ENCODE measurements around the gene GUK1. TPM values are rescaled to one million over a fixed set of nuclear protein-coding genes. Genes with fewer than 3 reads are reported as not detected.

Gene GUK1
- total and polyA plus RNA-seq, 2 of the 8 experiments (the other 6 are each of a cell fraction or from before 2014, with no cell fraction given) = 68.5 to 183 TPM

- ChIA-PET CTCF (ENCODE audit: partially characterized antibody) (interaction anchor here (0.6 to 0.8 kb wide), 2 partner anchors 34 to 153 kb away, joined by 3 to 4 read pairs; no protein-coding TSS in a partner anchor), POLR2A (ENCODE audit: partially characterized antibody) (interaction anchor here (1.1 to 2.0 kb wide), 2 partner anchors 10 to 57 kb away, joined by 3 to 10 read pairs; partner anchors contain the start of gene IBA57)
- H4K8ac ChIP-seq (ENCODE audit: extremely low read depth, insufficient read depth, low read length) = peak overlapping the region; percentile 25; the same call in 1 of the 2 replicates
- WGBS, 2 experiments (ENCODE audit: extremely low coverage in 1 of 2, insufficient coverage in 1 of 2, insufficient read length in 1 of 2, insufficient replicate concordance in 2 of 2, low coverage in 1 of 2, low lambda C conversion rate in 2 of 2, missing lambda C conversion rate in 1 of 2) = 79% methylated on average over 9 of the region's 9 CpGs; no CpG with 5 or more reads in 1 of the 2 experiments
- no peak overlapping the region for H3K9ac ChIP-seq (replicated peaks in 1 of 4; ENCODE audit: extremely low read depth in 1 of 4, low read depth in 3 of 4, low read length in 3 of 4)
- H3K27ac ChIP-seq (ENCODE audit: low read depth, low read length) = no peak overlapping the region
- H2BK12ac ChIP-seq (ENCODE audit: low read depth, low read length) = no peak overlapping the region
- H3K9me3 ChIP-seq (ENCODE audit: insufficient read depth in 2 of 2, low read depth in 1 of 2, low read length in 1 of 2) = no peaks in the 10 kb centered on the region
- H3K4ac ChIP-seq (replicated peaks; ENCODE audit: insufficient read length, low read depth, low read length) = no peak overlapping the region
- no peaks in the 10 kb centered on the region for H3K23me2 ChIP-seq (ENCODE audit: low read depth, low read length)
- H3K4me2 ChIP-seq (ENCODE audit: insufficient read depth in 1 of 2, low read depth in 2 of 2, low read length in 2 of 2) = no peak overlapping the region
- no peak overlapping the region for H3K14ac ChIP-seq (ENCODE audit: insufficient read length)
- H3K4me3 ChIP-seq (ENCODE audit: extremely low read depth in 1 of 4, insufficient read depth in 2 of 4, low read depth in 3 of 4, low read length in 4 of 4) = no peak overlapping the region
- no peak overlapping the region for H3K18ac ChIP-seq (ENCODE audit: extremely low read depth, low read length)
- H2BK20ac ChIP-seq (ENCODE audit: low read length) = no peak overlapping the region
- H2BK15ac ChIP-seq (ENCODE audit: low read length) = no peak overlapping the region
- no peak overlapping the region for H4K91ac ChIP-seq (replicated peaks; ENCODE audit: insufficient read length, low read length)
- no peaks in the 10 kb centered on the region; a peak in 1 of 7 replicates for H3K4me1 ChIP-seq (replicated peaks in 1 of 4; ENCODE audit: control insufficient read depth in 3 of 4, insufficient read depth in 4 of 4, low read length in 3 of 4)
- 0 out of 2 replicates have a peak, but pooled peaks cover 2% of the 10 kb centered on the region for H3K79me1 ChIP-seq (ENCODE audit: low read depth, low read length)
- no peak overlapping the region for H2AFZ ChIP-seq (ENCODE audit: low read length)
- peaks cover 0 to 5% (median 0%) of the 10 kb centered on the region in 4 experiments; a peak in 4 of 7 replicates for H3K27me3 ChIP-seq (replicated peaks in 1 of 4; ENCODE audit: control insufficient read depth in 3 of 4, extremely low read depth in 1 of 4, insufficient read depth in 3 of 4, low read length in 3 of 4)
- H3K23ac ChIP-seq (ENCODE audit: insufficient read length) = no peak overlapping the region
- H3K36me3 ChIP-seq (ENCODE audit: control insufficient read depth in 2 of 4, insufficient read depth in 4 of 4, low read length in 3 of 4) = no peaks in the 10 kb centered on the region
- H2BK5ac ChIP-seq (ENCODE audit: low read depth, low read length) = no peak overlapping the region
- no peak overlapping the region for H4K5ac ChIP-seq (ENCODE audit: insufficient read length, low read depth, low read length)
- DNase-seq (ENCODE audit: low read depth in 1 of 2, low spot score in 2 of 2) = no peak
- peaks cover 1 to 4% of the 10 kb centered on the region in 2 experiments for H4K20me1 ChIP-seq (replicated peaks in 1 of 2; ENCODE audit: control insufficient read depth in 1 of 2, insufficient read depth in 2 of 2, low read length in 2 of 2)
- no peak overlapping the region for H3K56ac ChIP-seq (replicated peaks; ENCODE audit: insufficient read length, low read depth, low read length)
- no peak for TF ChIP-seq KDM5A (IDR thresholded peaks at IDR 0.05; ENCODE audit: low read length)
- TF ChIP-seq CEBPB (IDR thresholded peaks at IDR 0.05; ENCODE audit: low read depth, low read length) = no peak
- TF ChIP-seq KDM4A (IDR thresholded peaks at IDR 0.05; ENCODE audit: low read depth, low read length, severe bottlenecking) = no peak
- TF ChIP-seq SIX5 (IDR thresholded peaks at IDR 0.05; ENCODE audit: low read depth, low read length) = no peak
- TF ChIP-seq POU5F1 (IDR thresholded peaks at IDR 0.05; ENCODE audit: low read depth, low read length) = no peak
- no peak for TF ChIP-seq SP1 (IDR thresholded peaks at IDR 0.05; ENCODE audit: low read depth, low read length)
- no peak for TF ChIP-seq RXRA (IDR thresholded peaks at IDR 0.05; ENCODE audit: insufficient read depth, low read depth, low read length)
- no peak for TF ChIP-seq RNF2 (IDR thresholded peaks at IDR 0.05; ENCODE audit: borderline replicate concordance, low read depth, low read length, missing control alignments, poor library complexity, severe bottlenecking)
- TF ChIP-seq POLR2A (IDR thresholded peaks at IDR 0.05; ENCODE audit: control extremely low read depth in 1 of 2, low read depth in 2 of 2, low read length in 2 of 2) = no peak
- no peak for TF ChIP-seq HDAC6 (IDR thresholded peaks at IDR 0.05; ENCODE audit: low read depth, low read length)
- TF ChIP-seq ZNF274 (IDR thresholded peaks at IDR 0.05; ENCODE audit: borderline replicate concordance, extremely low read depth, low read length) = no peak
- no peak overlapping the region for H2BK120ac ChIP-seq (replicated peaks; ENCODE audit: low read depth, low read length)
- H3K79me2 ChIP-seq (ENCODE audit: control insufficient read depth in 1 of 2, insufficient read depth in 2 of 2, low read length in 2 of 2) = no peaks in the 10 kb centered on the region
- no peak for FAIRE-seq
- H2AK5ac ChIP-seq (ENCODE audit: low read depth, low read length) = no peak overlapping the region
Measured at GRCh38 chr1:228156515-228156881, 16.4 kb downstream of the GUK1 start.
